HepG2 (cell line): ENCODE measurements around the gene CLEC16A. TPM values are rescaled to one million over a fixed set of nuclear protein-coding genes. Genes with fewer than 3 reads are reported as not detected.

Experiments
- ATAC-seq: fragments of 200-7000 bp; cut with Tn5 transposase; 3 replicates; pipeline ENCODE4 v1.9.1; 2020; ENCODE audit warnings: mild to moderate bottlenecking, moderate library complexity
- BruUV-seq: library from RNA; stranded (reverse); fragments of 400-500 nt; replicated peaks from 2 replicates; lab custom pipeline; 2021; lab: Mats Ljungman, UMichigan
- CTCF ChIA-PET: fragments of 300-600 bp; formaldehyde crosslinking; extraction: SDS; loops from one replicate; lab custom pipeline; 2021; ENCODE audit warnings: low total read pairs, inconsistent platforms, low intra/inter-chr PET ratio; lab: Yijun Ruan, JAX
- POLR2A ChIA-PET: fragments of 350-600 bp; sonication (Branson Sonifier 250); formaldehyde crosslinking; loops from one replicate; lab custom pipeline; 2020; ENCODE audit warnings: antibody characterized with exemption, inconsistent platforms; lab: Yijun Ruan, JAX
- DNase-seq: peaks from one replicate; pipeline ENCODE4 v3.0.0-alpha.2; 2015; ENCODE audit warnings: low spot score
- FAIRE-seq: peaks from 3 replicates; lab custom pipeline; 2011; peaks lifted over from hg19 to GRCh38; lab: Jason Lieb, UNC
- H2AFZ ChIP-seq: one replicate; pipeline ENCODE4 v1.6.1; 2011; ENCODE audit warnings: low read length, inconsistent platforms
- H3K27ac ChIP-seq: fragments of 300-600 bp; 3 replicates; pipeline ENCODE4 v1.8.0; 2011; ENCODE audit warnings: mixed run types, mild to moderate bottlenecking, mixed read lengths, low read length, inconsistent platforms; ENCODE audit not compliant: insufficient read depth; ENCODE audit errors: extremely low read length
- H3K27me3 ChIP-seq, 2 experiments: fragments of 200-600 bp in 1 of 2; 2 replicates in 1 of 2; 3 replicates in 1 of 2; pipeline versions ENCODE4 v1.6.0 to v1.8.0; 2011; ENCODE audit warnings: low read length in 2 of 2, mild to moderate bottlenecking in 2 of 2, moderate library complexity in 2 of 2, inconsistent platforms in 1 of 2; ENCODE audit not compliant: insufficient read depth in 2 of 2, control insufficient read depth in 1 of 2
- H3K36me3 ChIP-seq, 2 experiments: fragments of 200-600 bp in 1 of 2; replicated peaks in 1 of 2; 2 replicates in 1 of 2; 3 replicates in 1 of 2; pipeline versions ENCODE4 v1.5.1 to v1.8.0; 2011; ENCODE audit warnings: low read length in 2 of 2, inconsistent platforms in 1 of 2; ENCODE audit not compliant: insufficient read depth in 2 of 2, control insufficient read depth in 1 of 2
- H3K4me1 ChIP-seq: 2 replicates; pipeline ENCODE4 v1.5.1; 2012; ENCODE audit warnings: low read length, inconsistent platforms; ENCODE audit not compliant: insufficient read depth
- H3K4me2 ChIP-seq: 2 replicates; pipeline ENCODE4 v1.6.0; 2011; ENCODE audit warnings: low read depth, low read length, inconsistent platforms
- H3K4me3 ChIP-seq, 3 experiments: fragments of 200-600 bp in 1 of 3; sonication (generic), shearing (Covaris generic) in 1 of 3; replicated peaks in 1 of 3; 2 replicates each; pipeline ENCODE4 v1.5.1; 2011 to 2016; ENCODE audit warnings: low read length in 3 of 3, inconsistent platforms in 2 of 3, low read depth in 2 of 3, mild to moderate bottlenecking in 2 of 3, control low read depth in 1 of 3, mixed read lengths in 1 of 3; ENCODE audit not compliant: insufficient read depth in 1 of 3
- H3K79me2 ChIP-seq: one replicate; pipeline ENCODE4 v1.6.1; 2011; ENCODE audit warnings: low read length, inconsistent platforms; ENCODE audit not compliant: insufficient read depth
- H3K9ac ChIP-seq: 2 replicates; pipeline ENCODE4 v1.6.0; 2011; ENCODE audit warnings: mild to moderate bottlenecking, low read depth, low read length, inconsistent platforms; ENCODE audit not compliant: insufficient read depth
- H3K9me3 ChIP-seq: 2 replicates; pipeline ENCODE4 v1.5.1; 2012; ENCODE audit warnings: mild to moderate bottlenecking, low read length
- H4K20me1 ChIP-seq: 2 replicates; pipeline ENCODE4 v1.6.0; 2011; ENCODE audit warnings: inconsistent platforms, mild to moderate bottlenecking, low read length, moderate library complexity; ENCODE audit not compliant: insufficient read depth
- BRCA1 ChIP-seq: sonication (generic); formaldehyde crosslinking; IDR thresholded peaks from 2 replicates; pipeline ENCODE4 v1.4.0; 2020; ENCODE audit warnings: missing genetic modification reagents
- FOSL1 ChIP-seq: sonication (generic); formaldehyde crosslinking; IDR thresholded peaks from 2 replicates; pipeline ENCODE4 v1.9.0; 2021; ENCODE audit warnings: missing genetic modification reagents, borderline replicate concordance
- FOXP1 ChIP-seq, 2 experiments: fragments of 450-650 bp in 1 of 2; IDR thresholded peaks; 2 replicates each; pipeline ENCODE4 v1.6.1; 2017 to 2018; ENCODE audit warnings: antibody characterized with exemption in 1 of 2
- NCOR1 ChIP-seq: fragments of 200-600 bp; sonication (generic); IDR thresholded peaks from 2 replicates; pipeline ENCODE4 v1.7.0; 2017; ENCODE audit warnings: antibody characterized with exemption, low read length, borderline replicate concordance
- ZKSCAN1 ChIP-seq: fragments of 150-350 bp; IDR thresholded peaks from 2 replicates; pipeline ENCODE4 v1.6.1; 2014; ENCODE audit warnings: low read length
- WGBS: methylation state at CpG from one replicate; pipeline ENCODE4 v1.1.6; 2017; ENCODE audit warnings: low lambda C conversion rate; 5-methylcytosine and 5-hydroxymethylcytosine counted together
- in situ Hi-C: cut with HindIII; loops from 2 replicates; pipeline ENCODE4 v1.10.0; 2017; ENCODE audit warnings: low pct_unique_long_range_greater_than_20kb; ENCODE audit not compliant: extremely low pct_ligation_motif_present
- intact Hi-C: fragments of 100-400 bp; cut with micrococcal nuclease; formaldehyde crosslinking; loops from one replicate; pipeline ENCODE4 v1.10.0; 2022; ENCODE audit not compliant: unreplicated experiment
- polyA plus RNA-seq, 8 experiments: library from polyadenylated mRNA; depleted of rRNA in 3 of 8; stranded (reverse) in 7 of 8; unstranded in 1 of 8; fragments of >200 nt; fragmentation: Illumina TruSeq in 4 of 8; extraction: Trizol in 4 of 8; gene quantifications; 2 replicates each; pipeline versions ENCODE4 v1.2.1 to v1.2.3, GENCODE V29; 2011 to 2016; ENCODE audit warnings: low read depth in 4 of 8, missing spikeins in 1 of 8, mixed read lengths in 1 of 8; ENCODE audit not compliant: insufficient read depth in 1 of 8
- total RNA-seq, 5 experiments: library from RNA; depleted of rRNA; stranded (reverse); fragments of >200 nt; fragmentation: Illumina TruSeq; extraction: Trizol; gene quantifications; 2 replicates each; pipeline ENCODE4 v1.2.3, GENCODE V29; 2016; ENCODE audit warnings: low read depth in 1 of 5
- TF ChIP-seq, protein P1 (sequence below), 2 experiments: IDR thresholded peaks; 2 replicates each; pipeline ENCODE4 v1.6.1; 2011 to 2012; ENCODE audit warnings: low read length in 2 of 2, borderline replicate concordance in 1 of 2, low read depth in 1 of 2, mild to moderate bottlenecking in 1 of 2, moderate library complexity in 1 of 2

Gene CLEC16A
- total and polyA plus RNA-seq, 2 of the 13 experiments (the other 11 are each of a cell fraction or from before 2014, with no cell fraction given): 8.5 to 10.3 TPM

GRCh38 chr16:10911267-10911666, 33.1 kb upstream of the CLEC16A start (continued):
- TF ChIP-seq, protein P1, sequence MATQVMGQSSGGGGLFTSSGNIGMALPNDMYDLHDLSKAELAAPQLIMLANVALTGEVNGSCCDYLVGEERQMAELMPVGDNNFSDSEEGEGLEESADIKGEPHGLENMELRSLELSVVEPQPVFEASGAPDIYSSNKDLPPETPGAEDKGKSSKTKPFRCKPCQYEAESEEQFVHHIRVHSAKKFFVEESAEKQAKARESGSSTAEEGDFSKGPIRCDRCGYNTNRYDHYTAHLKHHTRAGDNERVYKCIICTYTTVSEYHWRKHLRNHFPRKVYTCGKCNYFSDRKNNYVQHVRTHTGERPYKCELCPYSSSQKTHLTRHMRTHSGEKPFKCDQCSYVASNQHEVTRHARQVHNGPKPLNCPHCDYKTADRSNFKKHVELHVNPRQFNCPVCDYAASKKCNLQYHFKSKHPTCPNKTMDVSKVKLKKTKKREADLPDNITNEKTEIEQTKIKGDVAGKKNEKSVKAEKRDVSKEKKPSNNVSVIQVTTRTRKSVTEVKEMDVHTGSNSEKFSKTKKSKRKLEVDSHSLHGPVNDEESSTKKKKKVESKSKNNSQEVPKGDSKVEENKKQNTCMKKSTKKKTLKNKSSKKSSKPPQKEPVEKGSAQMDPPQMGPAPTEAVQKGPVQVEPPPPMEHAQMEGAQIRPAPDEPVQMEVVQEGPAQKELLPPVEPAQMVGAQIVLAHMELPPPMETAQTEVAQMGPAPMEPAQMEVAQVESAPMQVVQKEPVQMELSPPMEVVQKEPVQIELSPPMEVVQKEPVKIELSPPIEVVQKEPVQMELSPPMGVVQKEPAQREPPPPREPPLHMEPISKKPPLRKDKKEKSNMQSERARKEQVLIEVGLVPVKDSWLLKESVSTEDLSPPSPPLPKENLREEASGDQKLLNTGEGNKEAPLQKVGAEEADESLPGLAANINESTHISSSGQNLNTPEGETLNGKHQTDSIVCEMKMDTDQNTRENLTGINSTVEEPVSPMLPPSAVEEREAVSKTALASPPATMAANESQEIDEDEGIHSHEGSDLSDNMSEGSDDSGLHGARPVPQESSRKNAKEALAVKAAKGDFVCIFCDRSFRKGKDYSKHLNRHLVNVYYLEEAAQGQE (IDR thresholded peaks at IDR 0.05; ENCODE audit: borderline replicate concordance in 1 of 2, low read depth in 1 of 2, low read length in 2 of 2): no peak
- TF ChIP-seq FOXP1 (IDR thresholded peaks at IDR 0.05): peak; percentile 8; the same call in 1 of the 2 replicates
- TF ChIP-seq FOXP1 (CRISPR knock-in tag; IDR thresholded peaks at IDR 0.05): no peak
- no peak for TF ChIP-seq NCOR1
- TF ChIP-seq BRCA1 (CRISPR knock-in tag): no peak

DNA sequence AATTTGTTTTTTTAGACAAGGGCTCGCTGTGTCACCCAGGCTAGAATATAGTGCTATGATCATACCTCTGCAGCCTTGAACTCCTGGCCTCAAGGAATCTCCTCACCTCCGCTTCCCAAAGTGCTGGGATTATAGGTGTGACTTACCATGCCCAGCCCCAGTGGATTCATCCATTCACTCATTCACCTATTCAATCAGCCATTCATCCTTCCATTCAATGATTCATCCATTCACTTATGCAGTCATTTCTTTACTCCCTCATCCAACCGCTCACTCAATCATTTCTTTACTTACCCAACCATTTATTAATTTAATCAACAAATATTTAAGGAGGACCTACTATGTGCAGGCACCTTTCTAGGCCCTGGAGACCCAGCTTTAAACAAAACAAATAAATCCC, 27.8 kb upstream of the CLEC16A start:
- no peak for ATAC-seq
- 26% methylated on average over 3 of the region's 3 CpGs for WGBS
- CTCF ChIA-PET: no interaction called here

More for the DNA sequence above, 27.8 kb upstream of the CLEC16A start:
- peak; percentile 69; the same call in 1 of the 2 replicates for TF ChIP-seq ZKSCAN1
- TF ChIP-seq FOSL1: no peak
- H2AFZ ChIP-seq: no peak overlapping the region
- in situ Hi-C loops: loop anchor here (5.0 kb wide), 1 partner anchor 399 kb away; no protein-coding TSS in a partner anchor
- no peak overlapping the region for H3K27ac ChIP-seq
- POLR2A ChIA-PET: interaction anchor here (1.2 kb wide), 1 partner anchor 172 kb away, joined by 4 read pairs; the partner anchor contains the start of gene NUBP1
- H3K9ac ChIP-seq: no peak overlapping the region
- no peak overlapping the region for H3K4me2 ChIP-seq
- no peaks in the 10 kb centered on the region for H4K20me1 ChIP-seq
- peaks cover 0 to 9% of the 10 kb centered on the region in 2 experiments; a peak in 1 of 5 replicates for H3K27me3 ChIP-seq
- H3K4me3 ChIP-seq: no peak overlapping the region
- BruUV-seq: no TSS peak
- FAIRE-seq: no peak
- H3K79me2 ChIP-seq: no peaks in the 10 kb centered on the region
- intact Hi-C loops: no loop called here
- no peaks in the 10 kb centered on the region for H3K9me3 ChIP-seq
- no peak for DNase-seq
- peaks cover 23% of the 10 kb centered on the region for H3K4me1 ChIP-seq
- no peaks in the 10 kb centered on the region for H3K36me3 ChIP-seq
